Suprapubic skin (tissue), 3 donors: ENCODE measurements around the gene ADAMTS17.

Experiments used
- CTCF ChIP-seq, 2 donors: fragments of 200-600 bp in 1 of 2; fragments of 450-650 bp in 1 of 2; sonication (generic) in 1 of 2; IDR thresholded peaks; one replicate each; pipeline ENCODE4 v1.5.1; 2016 to 2019; ENCODE audit warnings: antibody characterized with exemption in 2 of 2, mild to moderate bottlenecking in 1 of 2, moderate library complexity in 1 of 2
- POLR2AphosphoS5 ChIP-seq, 3 donors: sonication (generic); formaldehyde crosslinking; IDR thresholded peaks; one replicate each; pipeline ENCODE4 v1.6.1; 2017; ENCODE audit warnings: antibody characterized with exemption in 3 of 3

- TF ChIP-seq CTCF (IDR thresholded peaks at IDR 0.05) (no peak), POLR2AphosphoS5 (IDR thresholded peaks at IDR 0.05) (no peak)
These were observed 64.5 kb downstream of the ADAMTS17 start for GRCh38 chr15:100277087-100277855.
